Activated T-helper 17 cell treated with anti-CD3 and anti-CD28 coated beads, Interleukin-2, amount 50 U/mL, for 72 hours (primary cell): Measurements from ENCODE around the gene TDRD12. TPM values are rescaled to one million over a fixed set of nuclear protein-coding genes. Genes with fewer than 3 reads are reported as not detected.
"Not testable (repeated sequence)": the region's sequence is repeated elsewhere in the genome, so short reads cannot be mapped to it uniquely, and the experiment has no call there.

ENCODE experiments used
- ATAC-seq: fragments of 150-1000 bp; cut with Tn5 transposase; replicated peaks from 2 replicates; pipeline ENCODE4 v1.10.0; 2021; ENCODE audit warnings: mild to moderate bottlenecking, moderate library complexity
- H3K27ac Mint-ChIP-seq: one replicate; pipeline ENCODE4 v1.8.0; 2022; ENCODE audit warnings: mixed read lengths
- H3K27me3 Mint-ChIP-seq: one replicate; pipeline ENCODE4 v1.8.0; 2022; ENCODE audit warnings: mixed read lengths
- H3K36me3 Mint-ChIP-seq: one replicate; pipeline ENCODE4 v1.8.0; 2022; ENCODE audit warnings: low read depth, mild to moderate bottlenecking, mixed read lengths
- H3K4me1 Mint-ChIP-seq: one replicate; pipeline ENCODE4 v1.8.0; 2022; ENCODE audit warnings: mixed read lengths
- H3K4me3 Mint-ChIP-seq: one replicate; pipeline ENCODE4 v1.8.0; 2022; ENCODE audit warnings: mild to moderate bottlenecking, mixed read lengths
- H3K9me3 Mint-ChIP-seq: one replicate; pipeline ENCODE4 v1.8.0; 2022; ENCODE audit warnings: mixed read lengths
- total RNA-seq, 2 donors: library from RNA; stranded (reverse); gene quantifications; one replicate each; pipeline ENCODE4 v1.2.3, GENCODE V29; 2022

Gene TDRD12
- total RNA-seq, 2 donors from 2014 or later = 0.11 to 4.4 TPM

DNA sequence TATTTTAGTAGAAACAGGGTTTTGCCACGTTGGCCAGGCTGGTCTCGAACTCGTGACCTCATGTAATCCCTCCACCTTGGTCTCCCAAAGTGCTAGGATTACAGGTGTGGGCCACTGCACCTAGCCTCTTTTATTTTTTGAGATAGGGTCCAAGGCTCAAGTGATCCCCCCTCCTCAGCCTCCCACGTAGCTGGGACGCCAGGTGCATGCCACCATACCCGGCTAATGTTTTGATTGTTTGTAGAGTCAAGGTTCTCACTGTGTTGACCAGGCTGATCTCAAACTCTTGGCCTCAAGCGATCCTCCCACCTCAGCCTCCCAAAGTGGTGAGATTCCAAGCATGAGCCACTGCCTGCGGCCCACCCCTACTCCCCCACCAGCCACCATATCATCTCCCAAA lies 143.7 kb downstream of the TDRD12 start:
- Mint-ChIP-seq H3K27ac (no peak overlapping the region), H3K9me3 (no peaks in the 10 kb centered on the region), H3K36me3 (no peaks in the 10 kb centered on the region), H3K4me3 (no peak overlapping the region), H3K4me1 (no peaks in the 10 kb centered on the region), H3K27me3 (no peaks in the 10 kb centered on the region)
- no peak for ATAC-seq

GRCh38 chr19:32863841-32864240 lies 144.3 kb downstream of the TDRD12 start:
- ATAC-seq = no peak
- Mint-ChIP-seq H3K4me3 (no peak overlapping the region), H3K4me1 (no peaks in the 10 kb centered on the region), H3K27me3 (no peaks in the 10 kb centered on the region), H3K9me3 (no peaks in the 10 kb centered on the region), H3K36me3 (no peaks in the 10 kb centered on the region), H3K27ac (no peak overlapping the region)

DNA sequence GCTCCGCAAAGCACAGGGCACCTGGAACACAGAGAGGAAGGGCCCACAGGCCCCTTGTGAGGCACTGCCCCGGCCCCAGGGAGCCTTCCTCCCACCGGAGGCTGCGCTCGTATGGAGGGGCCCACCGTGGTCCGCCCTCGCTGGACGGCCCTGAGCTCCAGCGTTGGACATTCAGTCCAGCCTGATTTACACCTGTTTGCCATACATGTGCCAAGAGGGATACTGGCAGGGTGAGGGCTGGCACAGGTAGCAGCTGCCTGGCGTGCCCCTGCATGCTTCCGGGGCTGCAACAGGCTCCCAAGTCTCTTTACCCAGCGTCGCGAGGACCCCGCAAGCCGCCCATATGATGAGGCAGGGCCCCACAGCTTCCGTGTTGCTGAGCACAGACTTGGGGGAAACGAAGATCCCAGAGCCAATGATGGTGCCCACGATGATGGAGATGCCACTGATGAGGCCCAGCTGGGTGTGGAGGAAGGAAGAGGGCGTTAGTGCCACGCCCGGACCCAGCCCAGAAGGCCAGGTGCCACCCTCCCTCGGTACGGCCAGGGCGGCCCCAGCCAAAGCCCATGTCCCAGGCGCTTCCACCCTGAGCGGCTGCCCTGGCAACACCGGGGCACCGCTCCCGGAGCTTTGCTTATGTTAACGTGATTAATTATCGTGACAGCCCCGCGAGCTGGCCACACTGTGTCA lies 144.9 kb downstream of the TDRD12 start:
- Mint-ChIP-seq H3K27ac (no peak overlapping the region), H3K36me3 (no peaks in the 10 kb centered on the region), H3K27me3 (no peaks in the 10 kb centered on the region), H3K4me1 (no peaks in the 10 kb centered on the region), H3K4me3 (no peak overlapping the region), H3K9me3 (no peaks in the 10 kb centered on the region)
- no peak for ATAC-seq

- H3K4me3 Mint-ChIP-seq = no peak overlapping the region
Measured at GRCh38 chr19:32865326-32865725, 145.8 kb downstream of the TDRD12 start.

GRCh38 chr19:32866061-32866460 lies 146.5 kb downstream of the TDRD12 start:
- ATAC-seq = no peak
- Mint-ChIP-seq H3K36me3 (no peaks in the 10 kb centered on the region), H3K27ac (no peak overlapping the region), H3K4me3 (no peak overlapping the region), H3K27me3 (no peaks in the 10 kb centered on the region), H3K4me1 (no peaks in the 10 kb centered on the region), H3K9me3 (no peaks in the 10 kb centered on the region)

More at GRCh38 chr19:32865326-32865725, 145.8 kb downstream of the TDRD12 start:
- Mint-ChIP-seq H3K9me3 (no peaks in the 10 kb centered on the region), H3K27ac (no peak overlapping the region), H3K27me3 (no peaks in the 10 kb centered on the region), H3K36me3 (no peaks in the 10 kb centered on the region), H3K4me1 (no peaks in the 10 kb centered on the region)
- no peak for ATAC-seq

DNA sequence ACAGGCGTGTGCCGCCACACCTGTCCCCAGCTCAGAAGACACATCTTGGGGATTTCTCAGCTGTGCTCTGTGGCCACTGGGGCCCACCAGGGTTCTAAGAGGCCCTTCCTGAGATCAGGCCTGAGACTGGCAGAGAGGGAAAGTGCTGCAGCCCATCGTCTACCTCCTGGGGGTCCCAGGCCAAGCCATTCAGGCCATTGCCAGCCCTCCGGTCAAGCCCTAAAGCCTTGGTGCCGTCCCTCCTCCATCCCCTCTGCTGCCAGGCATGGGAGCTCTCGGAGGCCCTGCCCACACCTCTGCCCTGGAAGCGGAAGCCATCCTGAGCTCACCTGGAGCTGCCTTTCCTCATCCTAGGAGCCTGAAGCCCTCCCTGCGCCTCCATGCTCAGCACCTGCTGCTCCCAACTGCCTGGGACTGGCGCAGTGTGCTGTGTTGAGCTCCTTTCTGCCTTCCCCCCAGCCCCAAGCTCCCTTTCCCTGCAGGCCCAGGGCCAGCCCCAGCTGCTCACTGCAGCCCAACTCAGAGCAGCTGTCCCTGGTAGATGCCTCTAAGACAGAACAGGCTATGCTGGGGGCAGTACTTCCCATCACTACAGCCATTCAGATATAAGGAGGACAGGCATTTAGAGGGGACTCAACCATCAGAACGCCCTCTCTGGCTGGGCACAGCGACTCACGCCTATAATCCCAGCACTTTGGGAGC lies 147.1 kb downstream of the TDRD12 start:
- H3K9me3 Mint-ChIP-seq = no peaks in the 10 kb centered on the region
- ATAC-seq = no peak
- no peaks in the 10 kb centered on the region for H3K27me3 Mint-ChIP-seq
- H3K27ac Mint-ChIP-seq = no peak overlapping the region
- H3K4me1 Mint-ChIP-seq = no peaks in the 10 kb centered on the region
- no peaks in the 10 kb centered on the region for H3K36me3 Mint-ChIP-seq
- H3K4me3 Mint-ChIP-seq = no peak overlapping the region

DNA sequence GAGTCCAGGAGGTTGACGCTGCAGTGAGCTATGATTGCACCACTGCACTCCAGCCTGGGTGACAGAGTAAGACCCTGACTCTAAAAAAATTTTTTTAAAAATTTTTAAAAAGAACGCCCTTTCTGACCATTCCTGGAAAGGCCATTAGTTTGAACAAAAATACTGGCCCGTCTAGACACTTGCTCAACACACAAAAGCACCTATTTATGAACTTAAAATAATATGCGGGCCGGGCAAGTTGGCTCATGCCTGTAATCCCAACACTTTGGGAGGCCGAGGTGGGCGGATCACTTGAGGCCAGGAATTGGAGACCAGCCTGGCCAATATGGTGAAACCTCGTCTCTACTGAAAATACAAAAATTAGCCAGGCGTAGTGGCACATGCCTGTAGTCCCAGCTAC lies 147.9 kb downstream of the TDRD12 start:
- not testable (repeated sequence) for H3K9me3 Mint-ChIP-seq, H3K27me3 Mint-ChIP-seq, H3K27ac Mint-ChIP-seq, H3K4me3 Mint-ChIP-seq, H3K36me3 Mint-ChIP-seq, ATAC-seq, H3K4me1 Mint-ChIP-seq

GRCh38 chr19:32868206-32868950 lies 148.8 kb downstream of the TDRD12 start:
- Mint-ChIP-seq H3K9me3 (no peaks in the 10 kb centered on the region), H3K4me1 (no peaks in the 10 kb centered on the region), H3K36me3 (no peaks in the 10 kb centered on the region), H3K27me3 (no peaks in the 10 kb centered on the region), H3K27ac (no peak overlapping the region), H3K4me3 (no peak overlapping the region)
- no peak for ATAC-seq

GRCh38 chr19:32869369-32869965 lies 149.9 kb downstream of the TDRD12 start, which contains the start of gene SLC7A9:
SLC7A9 (minus strand) TSS chr19:32869767; CDS start chr19:32868534, 1,233 bp downstream.
- Mint-ChIP-seq H3K27me3 (no peaks in the 10 kb centered on the region), H3K9me3 (no peaks in the 10 kb centered on the region), H3K27ac (no peak within 1 kb of the TSS), H3K4me3 (no peak within 1 kb of the TSS), H3K36me3 (no peaks in the 10 kb centered on the region), H3K4me1 (no peaks in the 10 kb centered on the region)
- no peak for ATAC-seq

DNA sequence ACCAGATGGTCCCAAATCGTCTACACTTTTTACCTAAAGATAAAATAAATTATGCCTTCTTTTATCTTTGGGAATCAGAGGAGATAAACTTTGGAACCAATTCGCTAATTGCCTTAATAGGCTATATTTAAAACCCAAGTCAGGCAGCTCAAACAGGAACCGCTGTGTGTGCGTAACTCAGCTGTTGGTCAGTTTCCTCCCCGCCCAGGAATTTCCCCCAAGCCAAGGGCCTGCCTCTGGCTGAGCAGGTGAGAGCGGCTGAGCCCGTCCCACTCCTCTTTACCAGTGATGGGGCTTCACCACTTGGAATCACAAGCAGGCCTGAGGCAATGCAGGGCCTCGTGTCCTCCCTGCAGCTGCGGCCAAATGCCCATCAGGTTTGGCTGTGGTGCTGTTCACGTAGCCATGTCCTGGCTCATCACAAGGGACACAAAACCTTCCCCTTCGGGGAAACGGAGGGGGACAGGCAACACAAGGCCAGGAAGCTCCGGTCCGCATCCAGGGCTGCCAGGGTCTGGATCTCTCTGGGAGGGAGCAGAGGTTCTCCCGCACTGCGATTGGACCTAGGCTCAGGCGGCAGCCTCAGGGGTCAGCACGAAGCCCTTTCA lies 150.5 kb downstream of the TDRD12 start:
- no peaks in the 10 kb centered on the region for H3K9me3 Mint-ChIP-seq
- H3K27ac Mint-ChIP-seq = no peak overlapping the region
- no peaks in the 10 kb centered on the region for H3K27me3 Mint-ChIP-seq
- ATAC-seq = no peak
- H3K4me3 Mint-ChIP-seq = no peak overlapping the region
- no peaks in the 10 kb centered on the region for H3K36me3 Mint-ChIP-seq
- H3K4me1 Mint-ChIP-seq = no peaks in the 10 kb centered on the region

DNA sequence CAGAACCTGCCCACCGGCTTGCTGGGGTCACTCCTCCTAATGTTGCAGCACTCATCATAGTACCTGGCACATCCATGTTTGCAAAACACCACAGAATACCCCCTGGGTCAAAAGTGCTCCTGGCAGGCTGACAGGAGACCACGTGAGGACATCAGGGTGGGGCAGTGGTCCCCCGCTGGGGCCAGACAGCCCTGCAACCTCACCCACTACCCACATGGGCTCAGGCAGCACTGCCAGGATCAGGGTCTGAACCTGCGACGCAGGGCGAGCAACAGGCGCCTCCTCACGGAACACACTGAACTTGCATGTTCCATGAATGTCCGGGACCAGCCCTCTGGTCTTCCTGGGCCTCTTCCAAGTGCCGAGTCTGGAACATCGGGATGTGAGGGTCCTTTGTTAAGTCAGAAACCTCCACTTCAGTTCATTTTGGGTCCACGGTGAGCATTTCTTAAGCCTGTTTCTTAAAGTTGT lies 151.4 kb downstream of the TDRD12 start:
- Mint-ChIP-seq H3K36me3 (no peaks in the 10 kb centered on the region), H3K27me3 (no peaks in the 10 kb centered on the region), H3K4me1 (no peaks in the 10 kb centered on the region), H3K4me3 (no peak overlapping the region), H3K27ac (no peak overlapping the region), H3K9me3 (no peaks in the 10 kb centered on the region)
- ATAC-seq = no peak

GRCh38 chr19:32872391-32872790 lies 152.8 kb downstream of the TDRD12 start:
- no peaks in the 10 kb centered on the region for H3K36me3 Mint-ChIP-seq

DNA sequence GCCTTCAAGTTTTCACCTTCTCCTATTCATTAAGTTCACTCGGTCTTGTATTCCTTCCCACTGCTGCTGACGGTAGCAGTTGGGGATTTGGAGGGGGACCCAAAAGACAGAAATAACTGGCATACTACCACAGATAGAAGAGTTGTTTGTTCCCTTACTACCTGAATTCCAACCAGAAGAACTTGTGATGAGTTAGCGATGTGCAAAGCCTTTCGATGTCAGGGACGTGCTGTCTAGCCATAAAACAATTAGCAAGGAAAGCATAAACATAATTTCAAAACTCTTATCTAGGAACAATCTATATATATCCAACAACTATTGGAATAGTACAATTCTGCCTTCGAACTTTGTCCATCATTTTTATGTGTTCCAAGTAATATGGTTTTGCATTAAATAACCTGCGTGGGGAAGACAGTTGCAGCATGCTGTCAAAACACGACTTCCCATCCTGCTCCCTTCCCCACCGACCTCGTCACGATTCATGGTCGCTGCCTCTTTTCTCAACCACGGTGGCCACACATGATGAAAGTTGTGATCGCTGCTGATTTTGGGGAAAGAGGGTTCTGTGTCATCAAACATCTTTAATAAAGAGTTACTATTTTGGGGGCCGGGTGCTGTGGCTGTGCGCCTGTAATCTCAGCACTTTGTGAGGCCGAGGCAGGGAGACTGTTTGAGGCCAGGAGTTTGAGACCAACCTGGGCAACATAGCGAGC lies 153.8 kb downstream of the TDRD12 start:
- ATAC-seq = no peak

More at GRCh38 chr19:32872391-32872790, 152.8 kb downstream of the TDRD12 start:
- H3K9me3 Mint-ChIP-seq = no peaks in the 10 kb centered on the region
- no peaks in the 10 kb centered on the region for H3K4me1 Mint-ChIP-seq
- no peak overlapping the region for H3K27ac Mint-ChIP-seq
- no peak overlapping the region for H3K4me3 Mint-ChIP-seq
- ATAC-seq = no peak
- no peaks in the 10 kb centered on the region for H3K27me3 Mint-ChIP-seq

More for the DNA sequence above, 153.8 kb downstream of the TDRD12 start:
- no peak overlapping the region for H3K4me3 Mint-ChIP-seq
- no peaks in the 10 kb centered on the region for H3K27me3 Mint-ChIP-seq
- H3K4me1 Mint-ChIP-seq = no peaks in the 10 kb centered on the region
- no peak overlapping the region for H3K27ac Mint-ChIP-seq
- no peaks in the 10 kb centered on the region for H3K9me3 Mint-ChIP-seq
- peaks cover 6% of the 10 kb centered on the region for H3K36me3 Mint-ChIP-seq
